DOHH2 (cell line): ENCODE measurements around the gene IRF2BP2.

Source experiments
- H3F3A ChIP-seq: fragments of 200-600 bp; sonication (generic), shearing (Covaris generic); 2 replicates; pipeline ENCODE4 v1.6.0; 2016; ENCODE audit warnings: antibody characterized with exemption, mild to moderate bottlenecking; ENCODE audit not compliant: control insufficient read depth, insufficient read depth
- H3K27ac ChIP-seq: fragments of 200-600 bp; sonication (generic); 2 replicates; pipeline ENCODE4 v1.5.1; 2014; ENCODE audit warnings: low read depth, mild to moderate bottlenecking, low read length, moderate library complexity
- H3K27me3 ChIP-seq: fragments of 200-600 bp; sonication (generic); 2 replicates; pipeline ENCODE4 v1.6.1; 2014; ENCODE audit warnings: mild to moderate bottlenecking, low read length, mixed read lengths; ENCODE audit not compliant: control insufficient read depth
- H3K36me3 ChIP-seq: fragments of 200-600 bp; sonication (generic); 2 replicates; pipeline ENCODE4 v1.6.1; 2014; ENCODE audit warnings: mild to moderate bottlenecking, low read length, moderate library complexity, mixed read lengths; ENCODE audit not compliant: control insufficient read depth
- H3K4me1 ChIP-seq: fragments of 200-600 bp; sonication (generic); 2 replicates; pipeline ENCODE4 v1.6.1; 2014; ENCODE audit warnings: mild to moderate bottlenecking, low read length, mixed read lengths; ENCODE audit not compliant: control insufficient read depth
- H3K4me2 ChIP-seq: fragments of 200-600 bp; sonication (generic); 2 replicates; pipeline ENCODE4 v1.6.0; 2014; ENCODE audit warnings: mild to moderate bottlenecking, low read length, moderate library complexity
- H3K4me3 ChIP-seq: fragments of 200-600 bp; sonication (generic); 2 replicates; pipeline ENCODE4 v1.5.1; 2014; ENCODE audit warnings: mild to moderate bottlenecking, low read length, mixed read lengths
- H3K79me2 ChIP-seq: fragments of 200-600 bp; sonication (generic); 2 replicates; pipeline ENCODE4 v1.6.1; 2014; ENCODE audit warnings: mild to moderate bottlenecking, low read length, mixed read lengths; ENCODE audit not compliant: control insufficient read depth
- H3K9me2 ChIP-seq: fragments of 200-600 bp; sonication (generic); replicated peaks from 2 replicates; pipeline ENCODE4 v1.6.1; 2014; ENCODE audit warnings: mild to moderate bottlenecking, low read length, mixed read lengths; ENCODE audit not compliant: control insufficient read depth
- H3K9me3 ChIP-seq: fragments of 200-600 bp; sonication (generic); 2 replicates; pipeline ENCODE4 v1.6.1; 2014; ENCODE audit warnings: antibody characterized with exemption, low read length, mixed read lengths; ENCODE audit not compliant: control insufficient read depth, insufficient read depth
- H4K20me1 ChIP-seq: fragments of 200-600 bp; sonication (generic); 2 replicates; pipeline ENCODE4 v1.6.0; 2014; ENCODE audit warnings: low read depth, mild to moderate bottlenecking, antibody characterized with exemption, low read length, moderate library complexity; ENCODE audit not compliant: control insufficient read depth, insufficient read depth
- EZH2phosphoT487 ChIP-seq: fragments of 200-600 bp; sonication (generic); IDR thresholded peaks from 2 replicates; pipeline ENCODE4 v1.6.1; 2017; ENCODE audit warnings: borderline replicate concordance, mild to moderate bottlenecking, antibody characterized with exemption, low read length, moderate library complexity, mixed read lengths
- TF ChIP-seq, protein P1 (sequence below): fragments of 200-600 bp; sonication (generic); IDR thresholded peaks from one replicate; pipeline ENCODE4 v1.5.1; 2014; ENCODE audit warnings: antibody characterized with exemption, mild to moderate bottlenecking, low read depth, low read length; ENCODE audit not compliant: poor library complexity, severe bottlenecking

IRF2BP2 gene

DNA sequence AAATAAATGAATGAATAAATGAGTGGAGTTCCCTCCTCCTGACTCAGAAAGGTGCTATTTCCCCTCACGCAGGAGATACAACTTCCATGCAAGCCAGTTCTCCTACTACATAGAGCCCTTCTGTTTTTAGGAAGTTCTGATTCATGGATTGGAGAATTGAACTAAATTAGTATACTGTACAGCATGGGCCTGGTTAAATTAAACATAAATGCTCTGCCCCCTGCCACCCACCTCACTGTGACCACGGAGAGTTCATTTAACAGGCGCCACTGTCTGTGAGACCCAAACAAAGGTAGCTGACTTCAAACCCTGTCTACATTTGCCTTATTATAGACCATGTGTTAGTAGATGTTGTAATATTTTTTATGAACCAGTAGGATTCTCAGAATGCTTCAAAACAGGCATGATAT, 9.1 kb upstream of the IRF2BP2 start:
- no peaks in the 10 kb centered on the region for H3K36me3 ChIP-seq
- TF ChIP-seq, protein P1, sequence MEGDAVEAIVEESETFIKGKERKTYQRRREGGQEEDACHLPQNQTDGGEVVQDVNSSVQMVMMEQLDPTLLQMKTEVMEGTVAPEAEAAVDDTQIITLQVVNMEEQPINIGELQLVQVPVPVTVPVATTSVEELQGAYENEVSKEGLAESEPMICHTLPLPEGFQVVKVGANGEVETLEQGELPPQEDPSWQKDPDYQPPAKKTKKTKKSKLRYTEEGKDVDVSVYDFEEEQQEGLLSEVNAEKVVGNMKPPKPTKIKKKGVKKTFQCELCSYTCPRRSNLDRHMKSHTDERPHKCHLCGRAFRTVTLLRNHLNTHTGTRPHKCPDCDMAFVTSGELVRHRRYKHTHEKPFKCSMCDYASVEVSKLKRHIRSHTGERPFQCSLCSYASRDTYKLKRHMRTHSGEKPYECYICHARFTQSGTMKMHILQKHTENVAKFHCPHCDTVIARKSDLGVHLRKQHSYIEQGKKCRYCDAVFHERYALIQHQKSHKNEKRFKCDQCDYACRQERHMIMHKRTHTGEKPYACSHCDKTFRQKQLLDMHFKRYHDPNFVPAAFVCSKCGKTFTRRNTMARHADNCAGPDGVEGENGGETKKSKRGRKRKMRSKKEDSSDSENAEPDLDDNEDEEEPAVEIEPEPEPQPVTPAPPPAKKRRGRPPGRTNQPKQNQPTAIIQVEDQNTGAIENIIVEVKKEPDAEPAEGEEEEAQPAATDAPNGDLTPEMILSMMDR: no peak
- no peak for TF ChIP-seq EZH2phosphoT487
- H3F3A ChIP-seq: no peaks in the 10 kb centered on the region
- no peak overlapping the region for H3K4me3 ChIP-seq
- no peaks in the 10 kb centered on the region for H3K27me3 ChIP-seq
- H3K9me2 ChIP-seq: no peaks in the 10 kb centered on the region
- H3K4me2 ChIP-seq: no peak overlapping the region
- H3K4me1 ChIP-seq: peaks cover 14% of the 10 kb centered on the region
- no peaks in the 10 kb centered on the region for H3K9me3 ChIP-seq
- no peaks in the 10 kb centered on the region for H4K20me1 ChIP-seq
- H3K27ac ChIP-seq: no peak overlapping the region
- no peaks in the 10 kb centered on the region for H3K79me2 ChIP-seq

DNA sequence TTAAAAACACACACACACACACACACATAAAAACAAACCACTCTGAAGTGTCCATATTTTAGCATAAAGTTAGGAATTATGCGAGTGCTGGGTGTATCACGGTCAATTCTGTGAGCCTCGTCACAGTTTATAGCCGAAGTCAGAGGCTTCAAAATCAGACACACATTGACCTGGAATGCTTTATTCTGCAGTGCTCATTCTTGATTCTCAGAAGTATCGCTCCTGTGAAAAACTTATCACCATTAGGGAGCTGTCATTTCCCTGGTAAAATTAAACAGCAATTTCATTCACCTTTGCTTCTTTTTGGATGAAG, 8.7 kb upstream of the IRF2BP2 start:
- Histone ChIP-seq H4K20me1 (no peaks in the 10 kb centered on the region), H3K4me2 (no peak overlapping the region), H3F3A (no peaks in the 10 kb centered on the region), H3K4me1 (peaks cover 10% of the 10 kb centered on the region), H3K27ac (no peak overlapping the region), H3K9me2 (no peaks in the 10 kb centered on the region), H3K79me2 (no peaks in the 10 kb centered on the region), H3K9me3 (no peaks in the 10 kb centered on the region), H3K27me3 (no peaks in the 10 kb centered on the region), H3K4me3 (no peak overlapping the region), H3K36me3 (no peaks in the 10 kb centered on the region)
- TF ChIP-seq, protein P1: no peak
- no peak for TF ChIP-seq EZH2phosphoT487

DNA sequence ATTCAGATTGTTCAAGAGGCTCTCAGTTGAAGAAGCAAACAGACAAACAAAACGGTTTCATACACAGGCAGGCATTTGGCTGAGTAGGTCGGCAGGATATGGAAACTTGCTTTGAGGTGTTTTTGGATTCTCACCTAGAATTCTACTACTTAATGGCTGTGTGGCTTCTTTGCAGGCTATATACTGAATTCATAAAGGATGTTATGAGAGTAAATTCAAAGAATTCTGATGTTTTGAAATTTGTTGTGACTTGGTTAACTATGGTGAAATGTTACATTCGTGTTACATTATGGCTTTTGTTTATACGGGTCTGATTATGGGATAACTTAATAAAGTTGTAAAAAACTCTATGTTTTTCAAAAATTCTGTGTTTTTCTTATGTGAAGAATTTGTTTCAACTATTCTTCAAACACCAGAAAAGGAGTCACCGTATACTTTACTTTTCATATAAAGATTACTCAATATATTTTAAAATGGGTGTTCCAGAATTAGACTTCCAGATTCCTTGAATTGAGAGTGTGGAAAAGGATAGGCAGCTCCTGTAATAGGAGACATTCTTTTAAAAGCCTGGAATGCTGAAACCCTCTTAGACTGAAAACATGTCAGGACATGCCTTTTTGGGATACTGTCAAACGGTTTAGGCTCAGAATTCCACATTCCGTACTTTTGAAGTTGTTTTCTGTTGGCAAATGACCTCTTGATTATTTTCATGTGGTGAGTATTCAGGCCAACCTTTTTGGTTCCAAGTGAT, 8.2 kb upstream of the IRF2BP2 start:
- H3K36me3 ChIP-seq: no peaks in the 10 kb centered on the region
- no peaks in the 10 kb centered on the region for H3K79me2 ChIP-seq
- H3K9me3 ChIP-seq: no peaks in the 10 kb centered on the region
- peaks cover 15% of the 10 kb centered on the region for H3K4me1 ChIP-seq
- H3K27me3 ChIP-seq: peaks cover 4% of the 10 kb centered on the region; the same call in 1 of the 2 replicates
- no peak overlapping the region for H3K4me2 ChIP-seq
- no peak overlapping the region for H3K27ac ChIP-seq
- no peaks in the 10 kb centered on the region for H3K9me2 ChIP-seq
- TF ChIP-seq, protein P1: no peak
- no peak for TF ChIP-seq EZH2phosphoT487
- H3K4me3 ChIP-seq: no peak overlapping the region
- H3F3A ChIP-seq: no peaks in the 10 kb centered on the region
- no peaks in the 10 kb centered on the region for H4K20me1 ChIP-seq
